ENCODE results near the gene FAM181A.

FAM181A gene

GRCh38 chr14:93888995-93889394 lies 38.1 kb upstream of the FAM181A start:
- Histone ChIP-seq H3K9me3 (ENCODE audit: insufficient read depth, low read length) (no peaks in the 10 kb centered on the region), H3K79me2 (ENCODE audit: insufficient read depth, low read length) (no peaks in the 10 kb centered on the region)

GRCh38 chr14:93889739-93890483 lies 37.2 kb upstream of the FAM181A start:
- H3F3A ChIP-seq (ENCODE audit: insufficient read depth): no peaks in the 10 kb centered on the region
- no peaks in the 10 kb centered on the region for H3K27me3 ChIP-seq (ENCODE audit: low read length)
- no peaks in the 10 kb centered on the region for H4K20me1 ChIP-seq (ENCODE audit: low read depth, low read length)
- H3K9me3 ChIP-seq (ENCODE audit: insufficient read depth, low read length): no peaks in the 10 kb centered on the region
- H3K4me3 ChIP-seq (ENCODE audit: insufficient read depth, low read length, poor library complexity, severe bottlenecking): no peak overlapping the region
- no peaks in the 10 kb centered on the region for H3K79me2 ChIP-seq (ENCODE audit: insufficient read depth, low read length)
- no peaks in the 10 kb centered on the region for H3K36me3 ChIP-seq (ENCODE audit: low read length)
- H3K4me2 ChIP-seq (ENCODE audit: low read depth, low read length, poor library complexity, severe bottlenecking): no peak overlapping the region
- TF ChIP-seq EZH2phosphoT487 (conservative IDR thresholded peaks at IDR 0.05; ENCODE audit: low read length) (no peak), CTCF (IDR thresholded peaks at IDR 0.05; ENCODE audit: insufficient read depth, low read length, poor library complexity, severe bottlenecking) (no peak)
- no peak overlapping the region for H3K27ac ChIP-seq (ENCODE audit: low read depth, low read length)
- H3K9ac ChIP-seq (ENCODE audit: low read length): no peak overlapping the region
- no peaks in the 10 kb centered on the region for H3K9me2 ChIP-seq (replicated peaks; ENCODE audit: insufficient read depth, low read length)
- no peak overlapping the region for H2AFZ ChIP-seq (ENCODE audit: low read depth, low read length, severe bottlenecking)

More at GRCh38 chr14:93888995-93889394, 38.1 kb upstream of the FAM181A start:
- no peaks in the 10 kb centered on the region for H3F3A ChIP-seq (ENCODE audit: insufficient read depth)
- TF ChIP-seq EZH2phosphoT487 (conservative IDR thresholded peaks at IDR 0.05; ENCODE audit: low read length) (no peak), CTCF (IDR thresholded peaks at IDR 0.05; ENCODE audit: insufficient read depth, low read length, poor library complexity, severe bottlenecking) (no peak)
- H3K9me2 ChIP-seq (replicated peaks; ENCODE audit: insufficient read depth, low read length): no peaks in the 10 kb centered on the region
- H3K27ac ChIP-seq (ENCODE audit: low read depth, low read length): no peak overlapping the region
- H3K4me2 ChIP-seq (ENCODE audit: low read depth, low read length, poor library complexity, severe bottlenecking): no peak overlapping the region
- no peak overlapping the region for H3K9ac ChIP-seq (ENCODE audit: low read length)
- no peaks in the 10 kb centered on the region for H3K36me3 ChIP-seq (ENCODE audit: low read length)
- H3K4me3 ChIP-seq (ENCODE audit: insufficient read depth, low read length, poor library complexity, severe bottlenecking): no peak overlapping the region
- no peak overlapping the region for H2AFZ ChIP-seq (ENCODE audit: low read depth, low read length, severe bottlenecking)
- no peaks in the 10 kb centered on the region for H3K27me3 ChIP-seq (ENCODE audit: low read length)
- no peaks in the 10 kb centered on the region for H4K20me1 ChIP-seq (ENCODE audit: low read depth, low read length)

GRCh38 chr14:93891756-93892504 lies 35.2 kb upstream of the FAM181A start:
- no peaks in the 10 kb centered on the region for H3F3A ChIP-seq (ENCODE audit: insufficient read depth)
- H3K36me3 ChIP-seq (ENCODE audit: low read length): no peaks in the 10 kb centered on the region
- H3K27me3 ChIP-seq (ENCODE audit: low read length): no peaks in the 10 kb centered on the region
- H2AFZ ChIP-seq (ENCODE audit: low read depth, low read length, severe bottlenecking): no peak overlapping the region
- no peak overlapping the region for H3K4me3 ChIP-seq (ENCODE audit: insufficient read depth, low read length, poor library complexity, severe bottlenecking)
- H3K79me2 ChIP-seq (ENCODE audit: insufficient read depth, low read length): no peaks in the 10 kb centered on the region
- TF ChIP-seq EZH2phosphoT487 (conservative IDR thresholded peaks at IDR 0.05; ENCODE audit: low read length) (no peak), CTCF (IDR thresholded peaks at IDR 0.05; ENCODE audit: insufficient read depth, low read length, poor library complexity, severe bottlenecking) (no peak)
- no peak overlapping the region for H3K9ac ChIP-seq (ENCODE audit: low read length)
- H3K9me2 ChIP-seq (replicated peaks; ENCODE audit: insufficient read depth, low read length): no peaks in the 10 kb centered on the region
- H3K4me2 ChIP-seq (ENCODE audit: low read depth, low read length, poor library complexity, severe bottlenecking): no peak overlapping the region
- no peaks in the 10 kb centered on the region for H3K9me3 ChIP-seq (ENCODE audit: insufficient read depth, low read length)
- no peak overlapping the region for H3K27ac ChIP-seq (ENCODE audit: low read depth, low read length)
- H4K20me1 ChIP-seq (ENCODE audit: low read depth, low read length): no peaks in the 10 kb centered on the region
